IgD-negative memory B cell (primary cell): ENCODE measurements around the gene CDH8. TPM values are rescaled to one million over a fixed set of nuclear protein-coding genes. Genes with fewer than 3 reads are reported as not detected.
"Not testable (repeated sequence)": the region's sequence is repeated elsewhere in the genome, so short reads cannot be mapped to it uniquely, and the experiment has no call there.

Source experiments
- H3K27ac Mint-ChIP-seq, 3 donors: one replicate each; pipeline ENCODE4 v1.8.0; 2020 to 2022; ENCODE audit warnings: mild to moderate bottlenecking in 3 of 3, mixed read lengths in 3 of 3, moderate library complexity in 1 of 3
- H3K27me3 Mint-ChIP-seq: one replicate; pipeline ENCODE4 v1.8.0; 2021; ENCODE audit warnings: mixed read lengths
- H3K36me3 Mint-ChIP-seq: one replicate; pipeline ENCODE4 v1.8.0; 2020; ENCODE audit warnings: mild to moderate bottlenecking, mixed read lengths
- H3K4me1 Mint-ChIP-seq, 3 donors: one replicate each; pipeline ENCODE4 v1.8.0; 2020 to 2022; ENCODE audit warnings: mixed read lengths in 3 of 3, mild to moderate bottlenecking in 1 of 3
- H3K4me3 Mint-ChIP-seq, 4 donors: one replicate each; pipeline ENCODE4 v1.8.0; 2020 to 2022; ENCODE audit warnings: mild to moderate bottlenecking in 4 of 4, mixed read lengths in 4 of 4, moderate library complexity in 3 of 4
- H3K9me3 Mint-ChIP-seq, 3 donors: one replicate each; pipeline ENCODE4 v1.8.0; 2020 to 2021; ENCODE audit warnings: mixed read lengths in 3 of 3, mild to moderate bottlenecking in 1 of 3
- polyA plus RNA-seq: library from polyadenylated mRNA; unstranded; fragments of 300-500 nt; fragmentation: Illumina TruSeq; gene quantifications from one replicate; pipeline ENCODE4 v1.2.3, GENCODE V29; 2021

CDH8 gene
- polyA plus RNA-seq, 1 donor from 2014 or later, result not detected

GRCh38 chr16:61763991-61764390 lies 272.2 kb downstream of the CDH8 start:
- no peak overlapping the region for H3K27ac Mint-ChIP-seq
- peaks cover 0 to 15% (median 2%) of the 10 kb centered on the region in 3 donors for H3K9me3 Mint-ChIP-seq
- no peaks in the 10 kb centered on the region for H3K27me3 Mint-ChIP-seq
- no peaks in the 10 kb centered on the region for H3K36me3 Mint-ChIP-seq
- H3K4me3 Mint-ChIP-seq, result no peak overlapping the region
- no peaks in the 10 kb centered on the region for H3K4me1 Mint-ChIP-seq

- Mint-ChIP-seq H3K27me3 (no peaks in the 10 kb centered on the region), H3K9me3 (peaks cover 0 to 15% (median 2%) of the 10 kb centered on the region in 3 donors), H3K27ac (no peak overlapping the region), H3K36me3 (no peaks in the 10 kb centered on the region), H3K4me1 (no peaks in the 10 kb centered on the region), H3K4me3 (no peak overlapping the region)
Measured at GRCh38 chr16:61763013-61763412, 273.2 kb downstream of the CDH8 start.

- Mint-ChIP-seq H3K4me1 (no peaks in the 10 kb centered on the region), H3K36me3 (no peaks in the 10 kb centered on the region), H3K9me3 (peaks cover 0 to 9% (median 2%) of the 10 kb centered on the region in 3 donors), H3K27ac (no peak overlapping the region), H3K4me3 (no peak overlapping the region), H3K27me3 (no peaks in the 10 kb centered on the region)
Measured at GRCh38 chr16:61730997-61731396, 305.2 kb downstream of the CDH8 start.

- no peaks in the 10 kb centered on the region for H3K36me3 Mint-ChIP-seq
- H3K9me3 Mint-ChIP-seq, result peaks cover 0 to 7% (median 2%) of the 10 kb centered on the region in 3 donors
- no peaks in the 10 kb centered on the region for H3K27me3 Mint-ChIP-seq
- H3K27ac Mint-ChIP-seq, result no peak overlapping the region
- no peaks in the 10 kb centered on the region for H3K4me1 Mint-ChIP-seq
- H3K4me3 Mint-ChIP-seq, result no peak overlapping the region
Measured at GRCh38 chr16:61726701-61727100, 309.5 kb downstream of the CDH8 start.

- Mint-ChIP-seq H3K9me3 (peaks cover 0 to 5% (median 2%) of the 10 kb centered on the region in 3 donors), H3K4me3 (no peak overlapping the region), H3K27ac (no peak overlapping the region), H3K27me3 (no peaks in the 10 kb centered on the region), H3K4me1 (no peaks in the 10 kb centered on the region), H3K36me3 (no peaks in the 10 kb centered on the region)
Measured at GRCh38 chr16:61726125-61726524, 310.1 kb downstream of the CDH8 start.

- Mint-ChIP-seq H3K4me3 (no peak overlapping the region), H3K4me1 (no peaks in the 10 kb centered on the region), H3K27ac (no peak overlapping the region), H3K36me3 (no peaks in the 10 kb centered on the region), H3K9me3 (peaks cover 0 to 11% (median 0%) of the 10 kb centered on the region in 3 donors), H3K27me3 (no peaks in the 10 kb centered on the region)
Measured at GRCh38 chr16:61721544-61721943, 314.7 kb downstream of the CDH8 start.

GRCh38 chr16:61715393-61715792 lies 320.8 kb downstream of the CDH8 start:
- no peak overlapping the region for H3K4me3 Mint-ChIP-seq
- H3K4me1 Mint-ChIP-seq, result no peaks in the 10 kb centered on the region
- H3K36me3 Mint-ChIP-seq, result no peaks in the 10 kb centered on the region
- no peak overlapping the region for H3K27ac Mint-ChIP-seq
- peaks cover 0 to 22% (median 0%) of the 10 kb centered on the region in 3 donors for H3K9me3 Mint-ChIP-seq
- H3K27me3 Mint-ChIP-seq, result no peaks in the 10 kb centered on the region

GRCh38 chr16:61713787-61714186 lies 322.5 kb downstream of the CDH8 start:
- H3K27ac Mint-ChIP-seq, result no peak overlapping the region
- no peaks in the 10 kb centered on the region for H3K4me1 Mint-ChIP-seq
- peak overlapping the region in 1 of 4 donors; percentile 12 for H3K4me3 Mint-ChIP-seq
- H3K36me3 Mint-ChIP-seq, result no peaks in the 10 kb centered on the region
- no peaks in the 10 kb centered on the region for H3K27me3 Mint-ChIP-seq
- H3K9me3 Mint-ChIP-seq, result peaks cover 0 to 20% (median 0%) of the 10 kb centered on the region in 3 donors

- H3K36me3 Mint-ChIP-seq, H3K27ac Mint-ChIP-seq, H3K27me3 Mint-ChIP-seq, H3K9me3 Mint-ChIP-seq, H3K4me3 Mint-ChIP-seq, H3K4me1 Mint-ChIP-seq: not testable (repeated sequence)
Measured at GRCh38 chr16:61699640-61700039, 336.6 kb downstream of the CDH8 start.

- Mint-ChIP-seq H3K4me3 (no peak overlapping the region), H3K36me3 (no peaks in the 10 kb centered on the region), H3K27ac (no peak overlapping the region), H3K9me3 (peaks cover 3 to 12% (median 4%) of the 10 kb centered on the region in 3 donors), H3K4me1 (peaks cover 0 to 2% (median 0%) of the 10 kb centered on the region in 3 donors), H3K27me3 (no peaks in the 10 kb centered on the region)
Measured at GRCh38 chr16:61684541-61684940, 351.7 kb downstream of the CDH8 start.

GRCh38 chr16:61681673-61682072 lies 354.6 kb downstream of the CDH8 start:
- H3K4me1 Mint-ChIP-seq, result peaks cover 0 to 2% (median 0%) of the 10 kb centered on the region in 3 donors
- no peak overlapping the region for H3K4me3 Mint-ChIP-seq
- H3K27me3 Mint-ChIP-seq, result no peaks in the 10 kb centered on the region
- no peak overlapping the region for H3K27ac Mint-ChIP-seq
- H3K9me3 Mint-ChIP-seq, result peaks cover 2 to 6% (median 6%) of the 10 kb centered on the region in 3 donors
- H3K36me3 Mint-ChIP-seq, result no peaks in the 10 kb centered on the region

- peaks cover 2 to 6% (median 6%) of the 10 kb centered on the region in 3 donors for H3K9me3 Mint-ChIP-seq
- peaks cover 0 to 2% (median 0%) of the 10 kb centered on the region in 3 donors for H3K4me1 Mint-ChIP-seq
- no peaks in the 10 kb centered on the region for H3K36me3 Mint-ChIP-seq
- no peak overlapping the region for H3K4me3 Mint-ChIP-seq
- H3K27ac Mint-ChIP-seq, result no peak overlapping the region
- H3K27me3 Mint-ChIP-seq, result no peaks in the 10 kb centered on the region
Measured at GRCh38 chr16:61681124-61681523, 355.1 kb downstream of the CDH8 start.

- H3K9me3 Mint-ChIP-seq, result peaks cover 4 to 16% (median 5%) of the 10 kb centered on the region in 3 donors
- no peak overlapping the region for H3K4me3 Mint-ChIP-seq
- H3K36me3 Mint-ChIP-seq, result peaks cover 2% of the 10 kb centered on the region
- H3K27me3 Mint-ChIP-seq, result no peaks in the 10 kb centered on the region
- no peaks in the 10 kb centered on the region for H3K4me1 Mint-ChIP-seq
- no peak overlapping the region for H3K27ac Mint-ChIP-seq
Measured at GRCh38 chr16:61678182-61678581, 358.1 kb downstream of the CDH8 start.

GRCh38 chr16:61677776-61678175 lies 358.5 kb downstream of the CDH8 start:
- H3K4me3 Mint-ChIP-seq, result no peak overlapping the region
- H3K27me3 Mint-ChIP-seq, result no peaks in the 10 kb centered on the region
- H3K27ac Mint-ChIP-seq, result no peak overlapping the region
- peaks cover 5 to 16% (median 6%) of the 10 kb centered on the region in 3 donors for H3K9me3 Mint-ChIP-seq
- no peaks in the 10 kb centered on the region for H3K4me1 Mint-ChIP-seq
- peaks cover 2% of the 10 kb centered on the region for H3K36me3 Mint-ChIP-seq

GRCh38 chr16:61676740-61677139 lies 359.5 kb downstream of the CDH8 start:
- Mint-ChIP-seq H3K27ac (no peak overlapping the region), H3K36me3 (peaks cover 2% of the 10 kb centered on the region), H3K4me1 (no peaks in the 10 kb centered on the region), H3K9me3 (peaks cover 5 to 16% (median 7%) of the 10 kb centered on the region in 3 donors), H3K4me3 (no peak overlapping the region), H3K27me3 (no peaks in the 10 kb centered on the region)

GRCh38 chr16:61671161-61671560 lies 365.1 kb downstream of the CDH8 start:
- no peaks in the 10 kb centered on the region for H3K27me3 Mint-ChIP-seq

More at GRCh38 chr16:61671161-61671560, 365.1 kb downstream of the CDH8 start:
- H3K27ac Mint-ChIP-seq, result no peak overlapping the region
- no peak overlapping the region for H3K4me3 Mint-ChIP-seq
- H3K36me3 Mint-ChIP-seq, result peaks cover 2% of the 10 kb centered on the region
- H3K4me1 Mint-ChIP-seq, result no peaks in the 10 kb centered on the region
- H3K9me3 Mint-ChIP-seq, result peaks cover 6 to 23% (median 7%) of the 10 kb centered on the region in 3 donors
